Measurements from ENCODE around the gene MOCOS. TPM values are rescaled to one million over a fixed set of nuclear protein-coding genes. Genes with fewer than 3 reads are reported as not detected.

Gene MOCOS
- total and polyA plus RNA-seq, 2 experiments from 2014 or later, result 0.27 to 0.60 TPM

- Histone ChIP-seq H3K36me3 (no peaks in the 10 kb centered on the region), H3K4me3 (no peak overlapping the region), H3K27ac (no peak overlapping the region), H3K27me3 (no peaks in the 10 kb centered on the region), H3K9me3 (ENCODE audit: low read depth) (no peaks in the 10 kb centered on the region), H3K4me1 (ENCODE audit: low read depth) (peaks cover 84% of the 10 kb centered on the region)
- no peak for DNase-seq (ENCODE audit: low read depth in 1 of 2, low spot score in 1 of 2)
- TF ChIP-seq, protein P1, sequence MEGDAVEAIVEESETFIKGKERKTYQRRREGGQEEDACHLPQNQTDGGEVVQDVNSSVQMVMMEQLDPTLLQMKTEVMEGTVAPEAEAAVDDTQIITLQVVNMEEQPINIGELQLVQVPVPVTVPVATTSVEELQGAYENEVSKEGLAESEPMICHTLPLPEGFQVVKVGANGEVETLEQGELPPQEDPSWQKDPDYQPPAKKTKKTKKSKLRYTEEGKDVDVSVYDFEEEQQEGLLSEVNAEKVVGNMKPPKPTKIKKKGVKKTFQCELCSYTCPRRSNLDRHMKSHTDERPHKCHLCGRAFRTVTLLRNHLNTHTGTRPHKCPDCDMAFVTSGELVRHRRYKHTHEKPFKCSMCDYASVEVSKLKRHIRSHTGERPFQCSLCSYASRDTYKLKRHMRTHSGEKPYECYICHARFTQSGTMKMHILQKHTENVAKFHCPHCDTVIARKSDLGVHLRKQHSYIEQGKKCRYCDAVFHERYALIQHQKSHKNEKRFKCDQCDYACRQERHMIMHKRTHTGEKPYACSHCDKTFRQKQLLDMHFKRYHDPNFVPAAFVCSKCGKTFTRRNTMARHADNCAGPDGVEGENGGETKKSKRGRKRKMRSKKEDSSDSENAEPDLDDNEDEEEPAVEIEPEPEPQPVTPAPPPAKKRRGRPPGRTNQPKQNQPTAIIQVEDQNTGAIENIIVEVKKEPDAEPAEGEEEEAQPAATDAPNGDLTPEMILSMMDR (IDR thresholded peaks at IDR 0.05; ENCODE audit: low read depth, low read length), result no peak
Measured at GRCh38 chr18:36304723-36305122, 117.4 kb downstream of the MOCOS start.

DNA sequence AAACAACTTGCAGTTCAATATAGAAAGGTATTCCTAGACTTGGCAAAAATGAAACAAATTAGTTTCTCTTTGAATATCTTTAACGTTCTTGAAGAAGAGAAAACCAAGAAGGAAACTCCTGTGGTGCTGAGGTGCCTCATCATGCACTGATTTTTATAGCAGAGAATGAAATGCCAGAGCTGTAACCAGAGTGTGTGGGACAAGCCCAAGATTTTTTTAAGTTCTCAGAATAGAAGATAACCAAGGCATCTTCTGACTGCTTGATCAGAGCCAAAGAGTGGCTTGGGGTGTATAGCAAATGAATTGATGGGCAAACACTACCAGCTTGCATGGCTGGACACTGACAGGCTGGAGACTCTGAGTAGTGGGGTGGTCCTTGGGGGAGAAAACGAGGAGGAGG lies 118.1 kb downstream of the MOCOS start:
- Histone ChIP-seq H3K27me3 (no peaks in the 10 kb centered on the region), H3K9me3 (ENCODE audit: low read depth) (no peaks in the 10 kb centered on the region), H3K4me1 (ENCODE audit: low read depth) (peaks cover 84% of the 10 kb centered on the region), H3K27ac (no peak overlapping the region), H3K4me3 (no peak overlapping the region), H3K36me3 (no peaks in the 10 kb centered on the region)
- DNase-seq (ENCODE audit: low read depth in 1 of 2, low spot score in 1 of 2), result no peak
- TF ChIP-seq, protein P1 (IDR thresholded peaks at IDR 0.05; ENCODE audit: low read depth, low read length), result no peak

GRCh38 chr18:36307513-36307912 lies 120.2 kb downstream of the MOCOS start:
- H3K27me3 ChIP-seq, result no peaks in the 10 kb centered on the region
- no peak overlapping the region for H3K27ac ChIP-seq
- H3K4me1 ChIP-seq (ENCODE audit: low read depth), result peaks cover 81% of the 10 kb centered on the region
- H3K4me3 ChIP-seq, result no peak overlapping the region
- H3K36me3 ChIP-seq, result no peaks in the 10 kb centered on the region
- H3K9me3 ChIP-seq (ENCODE audit: low read depth), result no peaks in the 10 kb centered on the region
- DNase-seq (ENCODE audit: low read depth in 1 of 2, low spot score in 1 of 2), result no peak
- TF ChIP-seq, protein P1 (IDR thresholded peaks at IDR 0.05; ENCODE audit: low read depth, low read length), result no peak

DNA sequence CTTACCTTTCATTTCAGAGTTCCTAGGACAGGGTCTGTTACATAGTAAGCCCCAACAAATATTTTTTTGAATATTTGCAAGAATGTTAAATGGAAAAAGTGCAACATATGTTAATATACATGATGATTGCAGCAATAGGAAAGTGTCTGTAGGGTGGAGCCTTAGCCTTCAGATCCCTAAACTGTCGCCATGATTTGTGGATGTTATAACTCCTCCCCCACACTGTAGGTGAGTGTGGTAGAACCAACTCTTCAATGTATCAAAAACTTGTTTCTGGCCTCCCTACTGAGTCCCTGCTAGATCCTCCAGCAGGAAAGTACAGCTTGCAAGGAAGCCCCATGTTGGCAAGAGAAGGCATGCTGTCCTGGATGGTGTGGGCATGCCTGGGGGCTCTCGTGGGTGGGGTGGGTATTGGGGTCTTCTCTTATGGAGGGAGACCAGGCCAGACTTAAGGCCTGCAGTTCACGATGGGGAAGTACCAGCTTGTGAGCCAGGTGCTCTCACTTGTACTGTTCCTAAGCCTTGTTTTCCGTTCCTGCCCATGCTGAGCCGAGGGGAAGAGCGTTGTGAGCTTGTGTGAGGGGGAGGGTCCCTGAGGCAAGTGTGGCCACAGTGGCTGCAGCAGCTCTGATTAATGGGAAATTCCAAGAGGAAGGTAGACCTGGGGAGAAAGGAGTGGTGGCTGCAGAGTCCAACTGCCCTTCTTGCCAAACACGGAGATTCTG lies 121.6 kb downstream of the MOCOS start:
- Histone ChIP-seq H3K4me1 (ENCODE audit: low read depth) (peaks cover 80% of the 10 kb centered on the region), H3K36me3 (no peaks in the 10 kb centered on the region), H3K27ac (peak overlapping the region; percentile 77), H3K4me3 (no peak overlapping the region), H3K9me3 (ENCODE audit: low read depth) (no peaks in the 10 kb centered on the region), H3K27me3 (no peaks in the 10 kb centered on the region)
- TF ChIP-seq, protein P1 (IDR thresholded peaks at IDR 0.05; ENCODE audit: low read depth, low read length), result no peak
- DNase-seq (ENCODE audit: low read depth in 1 of 2, low spot score in 1 of 2), result no peak

GRCh38 chr18:36309436-36310391 lies 122.4 kb downstream of the MOCOS start:
- Histone ChIP-seq H3K4me3 (no peak overlapping the region), H3K27me3 (no peaks in the 10 kb centered on the region), H3K36me3 (no peaks in the 10 kb centered on the region), H3K4me1 (ENCODE audit: low read depth) (peaks cover 81% of the 10 kb centered on the region), H3K27ac (peak overlapping the region; percentile 77), H3K9me3 (ENCODE audit: low read depth) (no peaks in the 10 kb centered on the region)
- peak; percentile 51 to 99 for DNase-seq (ENCODE audit: low read depth in 1 of 2, low spot score in 1 of 2)
- TF ChIP-seq, protein P1 (IDR thresholded peaks at IDR 0.05; ENCODE audit: low read depth, low read length), result no peak
